Activated CD8-positive, alpha-beta T cell treated with anti-CD3 and anti-CD28 coated beads for 36 hours (primary cell): ENCODE results near the gene BIRC5. TPM values are rescaled to one million over a fixed set of nuclear protein-coding genes. Genes with fewer than 3 reads are reported as not detected.

ENCODE experiments used
- ATAC-seq: fragments of 200-7000 bp; cut with Tn5 transposase; one replicate; pipeline ENCODE4 v1.10.0; 2021; ENCODE audit warnings: mild to moderate bottlenecking, moderate library complexity
- CTCF ChIA-PET: fragments of 350-600 bp; sonication (Branson Sonifier 250); formaldehyde crosslinking; loops from one replicate; lab custom pipeline; 2021; ENCODE audit warnings: antibody characterized with exemption; lab: Charles Lee
- POLR2A ChIA-PET: fragments of 350-600 bp; sonication (Branson Sonifier 250); formaldehyde crosslinking; loops from one replicate; lab custom pipeline; 2021; ENCODE audit warnings: antibody characterized with exemption; lab: Charles Lee
- DNase-seq: peaks from one replicate; pipeline ENCODE4 v3.0.0-alpha.2; 2020
- H3K27ac Mint-ChIP-seq: one replicate; pipeline ENCODE4 v1.8.0; 2021; ENCODE audit warnings: mild to moderate bottlenecking, mixed read lengths
- H3K27me3 Mint-ChIP-seq: one replicate; pipeline ENCODE4 v1.8.0; 2021; ENCODE audit warnings: mixed read lengths
- H3K36me3 Mint-ChIP-seq: one replicate; pipeline ENCODE4 v1.8.0; 2021; ENCODE audit warnings: low read depth, mixed read lengths
- H3K4me1 Mint-ChIP-seq: one replicate; pipeline ENCODE4 v1.8.0; 2021; ENCODE audit warnings: low read depth, mixed read lengths
- H3K4me3 Mint-ChIP-seq: one replicate; pipeline ENCODE4 v1.8.0; 2021; ENCODE audit warnings: mild to moderate bottlenecking, moderate library complexity, mixed read lengths
- H3K9me3 Mint-ChIP-seq: one replicate; pipeline ENCODE4 v1.8.0; 2021; ENCODE audit warnings: mixed read lengths
- CTCF ChIP-seq: fragments of 200-600 bp; IDR thresholded peaks from one replicate; pipeline ENCODE4 v1.8.0; 2022; ENCODE audit warnings: antibody characterized with exemption, mild to moderate bottlenecking
- intact Hi-C: fragments of 100-400 bp; cut with micrococcal nuclease; formaldehyde crosslinking; loops from one replicate; pipeline ENCODE4 v1.10.0; 2022
- total RNA-seq, 2 experiments: library from RNA; stranded (reverse); gene quantifications; one replicate each; pipeline ENCODE4 v1.2.3, GENCODE V29; 2021

The BIRC5 gene
- total RNA-seq, 2 experiments from 2014 or later, result 90.6 to 93.7 TPM

GRCh38 chr17:78255029-78255656, 41.1 kb downstream of the BIRC5 start:
- no peak for TF ChIP-seq CTCF
- H3K4me3 Mint-ChIP-seq, result peak overlapping the region; percentile 75
- intact Hi-C loops, result no loop called here
- no peak for ATAC-seq
- no peak for DNase-seq
- ChIA-PET POLR2A (interaction anchor here (1.0 to 2.8 kb wide), 4 partner anchors 11 to 1167 kb away, joined by 3 to 10 read pairs (median 4); no protein-coding TSS in a partner anchor), CTCF (interaction anchor here (0.7 to 2.0 kb wide), 3 partner anchors 18 to 170 kb away, joined by 3 to 6 read pairs (median 3); no protein-coding TSS in a partner anchor)
- no peak overlapping the region for H3K27ac Mint-ChIP-seq
- H3K4me1 Mint-ChIP-seq, result peaks cover 46% of the 10 kb centered on the region
- H3K36me3 Mint-ChIP-seq, result no peaks in the 10 kb centered on the region
- H3K27me3 Mint-ChIP-seq, result no peaks in the 10 kb centered on the region
- no peaks in the 10 kb centered on the region for H3K9me3 Mint-ChIP-seq

GRCh38 chr17:78255953-78256706, 42.1 kb downstream of the BIRC5 start:
- DNase-seq (no peak), ATAC-seq (no peak)
- no peak overlapping the region for H3K4me3 Mint-ChIP-seq
- no peak overlapping the region for H3K27ac Mint-ChIP-seq
- no peaks in the 10 kb centered on the region for H3K36me3 Mint-ChIP-seq
- no peaks in the 10 kb centered on the region for H3K9me3 Mint-ChIP-seq
- ChIA-PET POLR2A (interaction anchor here (1.4 to 2.8 kb wide), 2 partner anchors 10 to 87 kb away, joined by 3 to 10 read pairs; no protein-coding TSS in a partner anchor), CTCF (interaction anchor here (0.8 to 3.5 kb wide), 4 partner anchors 17 to 166 kb away, joined by 3 to 15 read pairs (median 4); no protein-coding TSS in a partner anchor)
- H3K4me1 Mint-ChIP-seq, result peaks cover 44% of the 10 kb centered on the region
- intact Hi-C loops, result no loop called here
- no peak for TF ChIP-seq CTCF
- H3K27me3 Mint-ChIP-seq, result no peaks in the 10 kb centered on the region

- H3K4me3 Mint-ChIP-seq, result no peak overlapping the region
- no peaks in the 10 kb centered on the region for H3K27me3 Mint-ChIP-seq
- H3K36me3 Mint-ChIP-seq, result no peaks in the 10 kb centered on the region
- H3K27ac Mint-ChIP-seq, result no peak overlapping the region
- ChIA-PET POLR2A (interaction anchor here (1.4 to 2.8 kb wide), 3 partner anchors 10 to 169 kb away, joined by 3 to 10 read pairs (median 4); no protein-coding TSS in a partner anchor), CTCF (interaction anchor here (0.8 to 3.5 kb wide), 4 partner anchors 16 to 165 kb away, joined by 3 to 15 read pairs (median 4); no protein-coding TSS in a partner anchor)
- intact Hi-C loops, result no loop called here
- peaks cover 38% of the 10 kb centered on the region for H3K4me1 Mint-ChIP-seq
- no peaks in the 10 kb centered on the region for H3K9me3 Mint-ChIP-seq
- no peak for TF ChIP-seq CTCF
- no peak for ATAC-seq
- no peak for DNase-seq
These were observed 42.9 kb downstream of the BIRC5 start for GRCh38 chr17:78256707-78257591.

- intact Hi-C loops, result no loop called here
- no peak overlapping the region for H3K4me3 Mint-ChIP-seq
- TF ChIP-seq CTCF, result no peak
- POLR2A ChIA-PET, result interaction anchor here (1.3 to 2.8 kb wide), 4 partner anchors 9 to 168 kb away, joined by 3 to 10 read pairs (median 4); no protein-coding TSS in a partner anchor
- H3K9me3 Mint-ChIP-seq, result no peaks in the 10 kb centered on the region
- DNase-seq (peak; percentile 49), ATAC-seq (no peak)
- H3K4me1 Mint-ChIP-seq, result peaks cover 34% of the 10 kb centered on the region
- H3K27me3 Mint-ChIP-seq, result no peaks in the 10 kb centered on the region
- no peaks in the 10 kb centered on the region for H3K36me3 Mint-ChIP-seq
- CTCF ChIA-PET, result interaction anchor here (3.5 kb wide), 1 partner anchor 164 kb away, joined by 15 read pairs; no protein-coding TSS in a partner anchor
- peak overlapping the region; percentile 65 for H3K27ac Mint-ChIP-seq
These were observed 43.8 kb downstream of the BIRC5 start for GRCh38 chr17:78257810-78258322.
